ENCODE measurements around the gene HACD3. TPM values are rescaled to one million over a fixed set of nuclear protein-coding genes. Genes with fewer than 3 reads are reported as not detected.
A peak's percentile ranks its signal among the peaks of the same experiment; 100 is the strongest.

HACD3 gene
- total RNA-seq, 1 experiment from 2014 or later: 133 TPM

DNA sequence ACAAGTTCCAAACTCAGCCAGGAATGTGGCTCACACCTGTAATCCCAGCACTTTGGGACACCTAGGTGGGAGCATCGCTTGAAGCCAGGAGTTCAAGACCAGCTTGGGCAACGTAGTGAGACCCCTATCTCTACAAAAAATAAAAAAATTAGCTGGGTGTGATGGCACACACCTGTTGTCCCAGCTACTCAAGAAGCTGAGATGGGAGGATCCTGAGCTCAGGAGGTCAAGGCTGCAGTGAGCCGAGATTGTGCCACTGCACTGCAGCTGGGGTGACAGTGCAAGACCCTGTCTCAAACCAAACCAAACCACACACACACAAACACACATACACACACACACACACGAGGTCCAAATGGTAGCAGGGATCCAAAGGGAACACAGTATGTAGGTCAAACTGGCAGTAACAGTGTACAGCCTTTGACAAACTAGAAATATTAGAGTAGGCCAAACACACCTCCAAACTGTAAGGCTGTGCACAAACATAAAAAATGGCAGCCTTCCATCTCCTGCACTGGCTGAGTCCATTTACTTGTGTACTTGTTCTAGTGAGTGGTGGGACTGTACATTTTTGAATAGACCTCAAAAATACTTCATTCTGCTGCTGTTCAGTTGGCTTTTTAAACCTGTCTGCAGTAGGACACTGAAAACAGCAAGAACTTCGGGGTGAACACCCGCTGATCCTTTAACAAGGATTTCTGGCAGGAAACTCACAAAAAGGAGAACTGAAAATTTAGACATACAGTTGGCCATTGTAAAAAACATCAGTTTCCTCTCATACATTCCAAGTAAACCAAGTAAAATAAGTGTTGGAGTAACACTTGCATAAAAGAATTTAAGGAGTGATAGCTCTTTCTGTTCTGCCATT, 47.1 kb downstream of the HACD3 start:
- Histone ChIP-seq H3K9me3 (ENCODE audit: control insufficient read depth, low read depth, low read length) (no peaks in the 10 kb centered on the region), H3K23me2 (ENCODE audit: insufficient read length, low read depth, low read length, poor library complexity, severe bottlenecking) (no peaks in the 10 kb centered on the region), H3K27me3 (ENCODE audit: insufficient read depth, low read length) (no peaks in the 10 kb centered on the region), H3K14ac (ENCODE audit: insufficient read depth, low read length) (no peak overlapping the region), H4K91ac (ENCODE audit: insufficient read length, low read depth, low read length) (no peak overlapping the region), H4K5ac (ENCODE audit: insufficient read length, low read depth, low read length) (no peak overlapping the region), H3K27ac (ENCODE audit: insufficient read length, low read depth, low read length) (no peak overlapping the region), H3K4ac (ENCODE audit: low read depth, low read length) (no peak overlapping the region), H2BK20ac (ENCODE audit: low read depth, low read length, poor library complexity, severe bottlenecking) (no peak overlapping the region), H2BK15ac (ENCODE audit: low read depth, low read length) (no peak overlapping the region), H3K4me2 (ENCODE audit: insufficient read depth, insufficient read length, low read length) (no peak overlapping the region), H3K56ac (ENCODE audit: insufficient read length, low read depth, low read length) (no peak overlapping the region), H2AFZ (ENCODE audit: low read length) (no peak overlapping the region), H3K18ac (ENCODE audit: insufficient read length, low read depth, low read length) (no peak overlapping the region), H4K20me1 (ENCODE audit: control insufficient read depth, insufficient read depth, insufficient read length) (no peaks in the 10 kb centered on the region), H3K4me1 (ENCODE audit: insufficient read depth, low read length) (0 out of 2 replicates have a peak, but pooled peaks cover 3% of the 10 kb centered on the region), H3K9ac (ENCODE audit: extremely low read depth, insufficient read length, low read length) (no peak overlapping the region), H4K8ac (replicated peaks; ENCODE audit: insufficient read length, low read depth, low read length) (no peak overlapping the region), H3K79me1 (ENCODE audit: insufficient read depth, low read depth, low read length, poor library complexity, severe bottlenecking) (no peaks in the 10 kb centered on the region), H3T11ph (ENCODE audit: low read length) (no peak overlapping the region), H3K23ac (ENCODE audit: insufficient read length, low read depth, low read length) (no peak overlapping the region), H2BK5ac (ENCODE audit: insufficient read length, low read length) (no peak overlapping the region), H2AK5ac (ENCODE audit: insufficient read length, low read length) (no peak overlapping the region), H2BK12ac (ENCODE audit: insufficient read length, low read depth, low read length) (no peak overlapping the region), H3K79me2 (ENCODE audit: insufficient read depth, low read length) (no peaks in the 10 kb centered on the region), H2BK120ac (ENCODE audit: low read depth, low read length, poor library complexity, severe bottlenecking) (no peak overlapping the region)
- TF ChIP-seq, protein P1, sequence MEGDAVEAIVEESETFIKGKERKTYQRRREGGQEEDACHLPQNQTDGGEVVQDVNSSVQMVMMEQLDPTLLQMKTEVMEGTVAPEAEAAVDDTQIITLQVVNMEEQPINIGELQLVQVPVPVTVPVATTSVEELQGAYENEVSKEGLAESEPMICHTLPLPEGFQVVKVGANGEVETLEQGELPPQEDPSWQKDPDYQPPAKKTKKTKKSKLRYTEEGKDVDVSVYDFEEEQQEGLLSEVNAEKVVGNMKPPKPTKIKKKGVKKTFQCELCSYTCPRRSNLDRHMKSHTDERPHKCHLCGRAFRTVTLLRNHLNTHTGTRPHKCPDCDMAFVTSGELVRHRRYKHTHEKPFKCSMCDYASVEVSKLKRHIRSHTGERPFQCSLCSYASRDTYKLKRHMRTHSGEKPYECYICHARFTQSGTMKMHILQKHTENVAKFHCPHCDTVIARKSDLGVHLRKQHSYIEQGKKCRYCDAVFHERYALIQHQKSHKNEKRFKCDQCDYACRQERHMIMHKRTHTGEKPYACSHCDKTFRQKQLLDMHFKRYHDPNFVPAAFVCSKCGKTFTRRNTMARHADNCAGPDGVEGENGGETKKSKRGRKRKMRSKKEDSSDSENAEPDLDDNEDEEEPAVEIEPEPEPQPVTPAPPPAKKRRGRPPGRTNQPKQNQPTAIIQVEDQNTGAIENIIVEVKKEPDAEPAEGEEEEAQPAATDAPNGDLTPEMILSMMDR (conservative IDR thresholded peaks at IDR 0.05): no peak
- Mint-ChIP-seq H3K27me3 (ENCODE audit: low read depth) (no peaks in the 10 kb centered on the region), H3K4me1 (peaks cover 2 to 13% of the 10 kb centered on the region in 2 experiments; a peak in 2 of 4 replicates), H3K4me3 (no peak overlapping the region), H3K9me3 (no peaks in the 10 kb centered on the region), H3K36me3 (ENCODE audit: insufficient read depth in 1 of 3, low read depth in 3 of 3) (peaks cover 13 to 67% (median 45%) of the 10 kb centered on the region in 3 experiments; a peak in 6 of 7 replicates), H3K27ac (peak overlapping the region in 2 of 3 experiments; percentile 7 to 87; a peak in 2 of 7 replicates)
- DNase-seq: no peak
- no CpG with 5 or more reads among the region's 6 CpGs for WGBS (ENCODE audit: extremely low coverage, insufficient read length, low lambda C conversion rate)

Data from H9 (cell line).